Measurements from ENCODE around the gene NUP93. TPM values are rescaled to one million over a fixed set of nuclear protein-coding genes. Genes with fewer than 3 reads are reported as not detected.

The NUP93 gene
- total and polyA plus RNA-seq, 2 of the 8 experiments (the other 6 are each of a cell fraction or from before 2014, with no cell fraction given), result 147 to 201 TPM

GRCh38 chr16:56847173-56847910 is 117.4 kb downstream of the NUP93 start (continued):
- TF ChIP-seq CHD7 (IDR thresholded peaks at IDR 0.05; ENCODE audit: insufficient replicate concordance, low read length), result no peak
- no peak for TF ChIP-seq POLR2A (IDR thresholded peaks at IDR 0.05; ENCODE audit: control extremely low read depth in 1 of 2, low read depth in 2 of 2, low read length in 2 of 2)
- TF ChIP-seq SP1 (IDR thresholded peaks at IDR 0.05; ENCODE audit: low read depth, low read length), result no peak
- TF ChIP-seq YY1 (IDR thresholded peaks at IDR 0.05; ENCODE audit: low read depth, low read length), result no peak
- no peak for TF ChIP-seq RBBP5 (IDR thresholded peaks at IDR 0.05; ENCODE audit: borderline replicate concordance, low read depth, low read length)
- no peak for TF ChIP-seq RNF2 (IDR thresholded peaks at IDR 0.05; ENCODE audit: borderline replicate concordance, low read depth, low read length, missing control alignments, poor library complexity, severe bottlenecking)
- no peak for TF ChIP-seq TBP (IDR thresholded peaks at IDR 0.05; ENCODE audit: low read depth, low read length)

All from H1 (cell line).